HepG2 (cell line): Measurements from ENCODE around the gene NEURL1. TPM values are rescaled to one million over a fixed set of nuclear protein-coding genes. Genes with fewer than 3 reads are reported as not detected.

Source experiments
- ATAC-seq: fragments of 200-7000 bp; cut with Tn5 transposase; 3 replicates; pipeline ENCODE4 v1.9.1; 2020; ENCODE audit warnings: mild to moderate bottlenecking, moderate library complexity
- BruUV-seq: library from RNA; stranded (reverse); fragments of 400-500 nt; replicated peaks from 2 replicates; lab custom pipeline; 2021; lab: Mats Ljungman, UMichigan
- CTCF ChIA-PET: fragments of 300-600 bp; formaldehyde crosslinking; extraction: SDS; loops from one replicate; lab custom pipeline; 2021; ENCODE audit warnings: low total read pairs, inconsistent platforms, low intra/inter-chr PET ratio; lab: Yijun Ruan, JAX
- POLR2A ChIA-PET: fragments of 350-600 bp; sonication (Branson Sonifier 250); formaldehyde crosslinking; loops from one replicate; lab custom pipeline; 2020; ENCODE audit warnings: antibody characterized with exemption, inconsistent platforms; lab: Yijun Ruan, JAX
- DNase-seq: peaks from one replicate; pipeline ENCODE4 v3.0.0-alpha.2; 2015; ENCODE audit warnings: low spot score
- FAIRE-seq: peaks from 3 replicates; lab custom pipeline; 2011; peaks lifted over from hg19 to GRCh38; lab: Jason Lieb, UNC
- H2AFZ ChIP-seq: one replicate; pipeline ENCODE4 v1.6.1; 2011; ENCODE audit warnings: low read length, inconsistent platforms
- H3K27ac ChIP-seq: fragments of 300-600 bp; 3 replicates; pipeline ENCODE4 v1.8.0; 2011; ENCODE audit warnings: mixed run types, mild to moderate bottlenecking, mixed read lengths, low read length, inconsistent platforms; ENCODE audit not compliant: insufficient read depth; ENCODE audit errors: extremely low read length
- H3K27me3 ChIP-seq, 2 experiments: fragments of 200-600 bp in 1 of 2; 2 replicates in 1 of 2; 3 replicates in 1 of 2; pipeline versions ENCODE4 v1.6.0 to v1.8.0; 2011; ENCODE audit warnings: low read length in 2 of 2, mild to moderate bottlenecking in 2 of 2, moderate library complexity in 2 of 2, inconsistent platforms in 1 of 2; ENCODE audit not compliant: insufficient read depth in 2 of 2, control insufficient read depth in 1 of 2
- H3K36me3 ChIP-seq, 2 experiments: fragments of 200-600 bp in 1 of 2; replicated peaks in 1 of 2; 2 replicates in 1 of 2; 3 replicates in 1 of 2; pipeline versions ENCODE4 v1.5.1 to v1.8.0; 2011; ENCODE audit warnings: low read length in 2 of 2, inconsistent platforms in 1 of 2; ENCODE audit not compliant: insufficient read depth in 2 of 2, control insufficient read depth in 1 of 2
- H3K4me1 ChIP-seq: 2 replicates; pipeline ENCODE4 v1.5.1; 2012; ENCODE audit warnings: low read length, inconsistent platforms; ENCODE audit not compliant: insufficient read depth
- H3K4me2 ChIP-seq: 2 replicates; pipeline ENCODE4 v1.6.0; 2011; ENCODE audit warnings: low read depth, low read length, inconsistent platforms
- H3K4me3 ChIP-seq, 3 experiments: fragments of 200-600 bp in 1 of 3; sonication (generic), shearing (Covaris generic) in 1 of 3; replicated peaks in 1 of 3; 2 replicates each; pipeline ENCODE4 v1.5.1; 2011 to 2016; ENCODE audit warnings: low read length in 3 of 3, inconsistent platforms in 2 of 3, low read depth in 2 of 3, mild to moderate bottlenecking in 2 of 3, control low read depth in 1 of 3, mixed read lengths in 1 of 3; ENCODE audit not compliant: insufficient read depth in 1 of 3
- H3K79me2 ChIP-seq: one replicate; pipeline ENCODE4 v1.6.1; 2011; ENCODE audit warnings: low read length, inconsistent platforms; ENCODE audit not compliant: insufficient read depth
- H3K9ac ChIP-seq: 2 replicates; pipeline ENCODE4 v1.6.0; 2011; ENCODE audit warnings: mild to moderate bottlenecking, low read depth, low read length, inconsistent platforms; ENCODE audit not compliant: insufficient read depth
- H3K9me3 ChIP-seq: 2 replicates; pipeline ENCODE4 v1.5.1; 2012; ENCODE audit warnings: mild to moderate bottlenecking, low read length
- H4K20me1 ChIP-seq: 2 replicates; pipeline ENCODE4 v1.6.0; 2011; ENCODE audit warnings: inconsistent platforms, mild to moderate bottlenecking, low read length, moderate library complexity; ENCODE audit not compliant: insufficient read depth
- AGO2 ChIP-seq: fragments of 200-400 bp; formaldehyde crosslinking; optimal IDR thresholded peaks from 2 replicates; pipeline ENCODE3; 2017; ENCODE audit warnings: mild to moderate bottlenecking, low read depth, low read length, moderate library complexity
- HHEX ChIP-seq: IDR thresholded peaks from 2 replicates; pipeline ENCODE4 v1.6.1; 2016; ENCODE audit warnings: control low read depth
- PATZ1 ChIP-seq: sonication (generic); formaldehyde crosslinking; IDR thresholded peaks from 2 replicates; pipeline ENCODE4 v1.4.0; 2020; ENCODE audit warnings: missing genetic modification reagents
- PAX8 ChIP-seq: sonication (generic); formaldehyde crosslinking; IDR thresholded peaks from 2 replicates; pipeline ENCODE4 v1.8.0; 2022; ENCODE audit warnings: mild to moderate bottlenecking, missing genetic modification reagents, borderline replicate concordance
- RFXAP ChIP-seq: sonication (generic); formaldehyde crosslinking; IDR thresholded peaks from 2 replicates; pipeline ENCODE4 v1.4.0; 2020; ENCODE audit warnings: missing genetic modification reagents, borderline replicate concordance
- STAG1 ChIP-seq: sonication (generic); formaldehyde crosslinking; IDR thresholded peaks from 2 replicates; pipeline ENCODE4 v1.4.0; 2020; ENCODE audit warnings: missing genetic modification reagents
- ZNF574 ChIP-seq: sonication (generic); formaldehyde crosslinking; IDR thresholded peaks from 2 replicates; pipeline ENCODE4 v1.4.0; 2020; ENCODE audit warnings: missing genetic modification reagents
- ZNF576 ChIP-seq: sonication (generic); formaldehyde crosslinking; IDR thresholded peaks from 2 replicates; pipeline ENCODE4 v1.4.0; 2020; ENCODE audit warnings: mild to moderate bottlenecking, missing genetic modification reagents
- ZSCAN5A ChIP-seq: sonication (generic); formaldehyde crosslinking; IDR thresholded peaks from 2 replicates; pipeline ENCODE4 v1.8.0; 2022; ENCODE audit warnings: mild to moderate bottlenecking, missing genetic modification reagents, borderline replicate concordance
- WGBS: methylation state at CpG from one replicate; pipeline ENCODE4 v1.1.6; 2017; ENCODE audit warnings: low lambda C conversion rate; 5-methylcytosine and 5-hydroxymethylcytosine counted together
- in situ Hi-C: cut with HindIII; loops from 2 replicates; pipeline ENCODE4 v1.10.0; 2017; ENCODE audit warnings: low pct_unique_long_range_greater_than_20kb; ENCODE audit not compliant: extremely low pct_ligation_motif_present
- intact Hi-C: fragments of 100-400 bp; cut with micrococcal nuclease; formaldehyde crosslinking; loops from one replicate; pipeline ENCODE4 v1.10.0; 2022; ENCODE audit not compliant: unreplicated experiment
- polyA plus RNA-seq, 8 experiments: library from polyadenylated mRNA; depleted of rRNA in 3 of 8; stranded (reverse) in 7 of 8; unstranded in 1 of 8; fragments of >200 nt; fragmentation: Illumina TruSeq in 4 of 8; extraction: Trizol in 4 of 8; gene quantifications; 2 replicates each; pipeline versions ENCODE4 v1.2.1 to v1.2.3, GENCODE V29; 2011 to 2016; ENCODE audit warnings: low read depth in 4 of 8, missing spikeins in 1 of 8, mixed read lengths in 1 of 8; ENCODE audit not compliant: insufficient read depth in 1 of 8
- total RNA-seq, 5 experiments: library from RNA; depleted of rRNA; stranded (reverse); fragments of >200 nt; fragmentation: Illumina TruSeq; extraction: Trizol; gene quantifications; 2 replicates each; pipeline ENCODE4 v1.2.3, GENCODE V29; 2016; ENCODE audit warnings: low read depth in 1 of 5

NEURL1 gene
- total and polyA plus RNA-seq, 2 of the 13 experiments (the other 11 are each of a cell fraction or from before 2014, with no cell fraction given) = not detected

- WGBS = 100% methylated on average over 13 of the region's 23 CpGs
- no peak for FAIRE-seq
- intact Hi-C loops = no loop called here
- peaks cover 22 to 36% of the 10 kb centered on the region in 2 experiments; a peak in 4 of 5 replicates for H3K36me3 ChIP-seq
- no peak for ATAC-seq
- DNase-seq = no peak
- no TSS peak for BruUV-seq
- no peak overlapping the region for H3K4me2 ChIP-seq
- H2AFZ ChIP-seq = no peak overlapping the region
- no peaks in the 10 kb centered on the region for H3K9me3 ChIP-seq
- ChIA-PET CTCF (no interaction called here), POLR2A (no interaction called here)
- no peaks in the 10 kb centered on the region for H3K79me2 ChIP-seq
- TF ChIP-seq AGO2 (peak; percentile 76), PATZ1 (no peak)
- no peak overlapping the region for H3K4me3 ChIP-seq
- H3K27me3 ChIP-seq = no peaks in the 10 kb centered on the region
- no peak overlapping the region for H3K9ac ChIP-seq
- H4K20me1 ChIP-seq = no peaks in the 10 kb centered on the region
- H3K27ac ChIP-seq = no peak overlapping the region
- in situ Hi-C loops = no loop called here
- H3K4me1 ChIP-seq = no peaks in the 10 kb centered on the region
Observed at GRCh38 chr10:103603382-103603781, 109.9 kb downstream of the NEURL1 start.

- Histone ChIP-seq H3K4me1 (no peaks in the 10 kb centered on the region), H3K27me3 (no peaks in the 10 kb centered on the region), H3K9me3 (no peaks in the 10 kb centered on the region), H4K20me1 (no peaks in the 10 kb centered on the region), H3K4me3 (no peak overlapping the region), H3K4me2 (no peak overlapping the region), H3K79me2 (no peaks in the 10 kb centered on the region), H2AFZ (no peak overlapping the region), H3K36me3 (peaks cover 29 to 45% of the 10 kb centered on the region in 2 experiments), H3K9ac (no peak overlapping the region), H3K27ac (no peak overlapping the region)
- in situ Hi-C loops = no loop called here
- WGBS = 96% methylated on average over 4 of the region's 12 CpGs
- no TSS peak for BruUV-seq
- FAIRE-seq (peak; percentile 12), ATAC-seq (peak; percentile 39), DNase-seq (peak; percentile 33)
- ChIA-PET POLR2A (interaction anchor here (1.0 kb wide), 1 partner anchor 56 kb away, joined by 3 read pairs; no protein-coding TSS in a partner anchor), CTCF (interaction anchor here (1.5 kb wide), 2 partner anchors 61 to 81 kb away, joined by 5 to 10 read pairs; no protein-coding TSS in a partner anchor)
- intact Hi-C loops = loop anchor here (1.0 to 2.0 kb wide), 2 partner anchors 55 to 81 kb away; no protein-coding TSS in a partner anchor
- TF ChIP-seq ZNF574 (CRISPR knock-in tag) (peak; percentile 19; the same call in 1 of the 2 replicates), ZNF576 (CRISPR knock-in tag) (no peak), HHEX (CRISPR knock-in tag) (no peak), STAG1 (CRISPR knock-in tag) (peak; percentile 65), PAX8 (no peak), ZSCAN5A (CRISPR knock-in tag) (no peak), RFXAP (CRISPR knock-in tag) (no peak)
Observed at GRCh38 chr10:103605359-103606096, 112.0 kb downstream of the NEURL1 start.
